MG63 (cell line): Measurements from ENCODE around the gene AGPS. TPM values are rescaled to one million over a fixed set of nuclear protein-coding genes. Genes with fewer than 3 reads are reported as not detected.

Experiments used
- DNase-seq: peaks from one replicate; pipeline ENCODE4 v3.0.0-alpha.2; 2020
- H3K27me3 ChIP-seq: fragments of 250-450 bp; sonication (Bioruptor Pico); 2 replicates; pipeline ENCODE4 v1.5.1; 2020; ENCODE audit warnings: mild to moderate bottlenecking, moderate library complexity
- H3K36me3 ChIP-seq: fragments of 250-450 bp; sonication (Bioruptor Pico); 2 replicates; pipeline ENCODE4 v1.5.1; 2020; ENCODE audit warnings: mild to moderate bottlenecking, moderate library complexity
- H3K4me3 ChIP-seq: fragments of 250-450 bp; sonication (Bioruptor Pico); 2 replicates; pipeline ENCODE4 v1.5.1; 2020; ENCODE audit warnings: mild to moderate bottlenecking, moderate library complexity
- H3K9me3 ChIP-seq: fragments of 250-450 bp; sonication (Bioruptor Pico); 2 replicates; pipeline ENCODE4 v1.5.1; 2020; ENCODE audit warnings: mild to moderate bottlenecking, moderate library complexity
- total RNA-seq: library from RNA; depleted of rRNA; stranded (reverse); fragments of >200 nt; shearing (Covaris generic); gene quantifications from 2 replicates; pipeline ENCODE4 v1.2.3, GENCODE V29; 2014; ENCODE audit warnings: low replicate concordance

The AGPS gene
- total RNA-seq, 1 experiment from 2014 or later: 31.0 TPM

DNA sequence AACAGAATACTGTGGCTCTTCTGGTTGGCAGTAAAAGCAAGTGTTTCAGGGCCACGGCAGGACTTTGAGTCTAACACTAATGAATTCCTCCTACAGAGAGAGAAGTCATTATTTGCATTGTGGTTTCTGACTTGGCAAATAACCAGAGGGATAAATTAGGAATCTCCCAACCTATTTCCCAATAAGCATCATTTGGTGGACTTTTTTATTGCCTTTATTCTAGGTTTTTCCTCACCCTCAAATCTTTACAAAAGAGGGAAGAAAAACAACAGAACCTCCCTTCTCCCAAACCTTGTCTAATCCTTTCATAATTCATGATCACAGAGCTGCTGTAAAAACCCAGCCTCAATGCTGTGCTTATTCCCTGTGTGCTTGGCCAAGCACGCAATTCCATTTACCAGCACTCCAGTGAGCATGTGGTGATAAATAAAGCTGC, 179.7 kb downstream of the AGPS start:
- Histone ChIP-seq H3K4me3 (no peak overlapping the region), H3K9me3 (no peaks in the 10 kb centered on the region), H3K27me3 (no peaks in the 10 kb centered on the region), H3K36me3 (no peaks in the 10 kb centered on the region)
- DNase-seq: no peak

DNA sequence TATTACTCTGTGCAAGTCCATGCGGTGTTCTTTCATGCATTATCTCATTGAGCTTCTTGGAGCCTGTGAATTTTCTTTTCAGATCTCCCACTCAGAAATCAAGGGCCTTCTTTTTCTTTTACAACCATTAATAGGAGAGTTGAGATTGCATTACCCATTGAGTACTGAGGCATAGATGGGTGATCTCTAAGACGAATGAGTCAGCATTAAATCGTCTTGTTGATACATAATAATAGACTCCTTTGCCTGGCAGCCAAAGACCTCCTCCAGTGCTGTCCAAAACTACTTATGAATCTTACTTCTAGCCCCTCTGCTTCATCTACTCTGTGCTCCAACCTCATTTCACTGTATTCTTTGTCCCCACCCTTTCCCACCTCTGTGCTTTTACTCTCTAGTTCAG, 180.5 kb downstream of the AGPS start:
- Histone ChIP-seq H3K36me3 (no peaks in the 10 kb centered on the region), H3K4me3 (no peak overlapping the region), H3K9me3 (no peaks in the 10 kb centered on the region), H3K27me3 (no peaks in the 10 kb centered on the region)
- DNase-seq: peak; percentile 20

- no peak overlapping the region for H3K4me3 ChIP-seq
- no peaks in the 10 kb centered on the region for H3K27me3 ChIP-seq
- no peak for DNase-seq
- no peaks in the 10 kb centered on the region for H3K9me3 ChIP-seq
- H3K36me3 ChIP-seq: no peaks in the 10 kb centered on the region
These were observed 181.8 kb downstream of the AGPS start for GRCh38 chr2:177574356-177574755.

DNA sequence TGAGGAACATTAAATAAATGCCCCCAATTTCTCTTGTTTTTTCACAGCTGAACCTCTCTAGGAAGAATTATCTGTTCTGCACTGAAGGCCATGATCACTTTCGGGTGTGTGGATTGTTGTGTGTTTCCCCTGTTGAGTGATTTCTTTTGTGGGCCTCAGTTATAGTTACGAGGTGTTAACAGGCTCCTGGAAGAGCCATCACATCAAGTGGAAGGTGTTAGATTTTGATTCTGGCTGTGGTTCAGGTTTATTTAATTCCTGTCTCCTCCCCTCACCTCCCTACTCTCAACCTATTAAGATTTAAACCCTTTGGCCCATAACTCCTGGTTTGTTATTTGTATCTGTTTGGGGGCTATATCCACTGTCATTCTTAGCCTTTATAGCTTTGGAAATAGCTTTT, 182.8 kb downstream of the AGPS start:
- Histone ChIP-seq H3K36me3 (no peaks in the 10 kb centered on the region), H3K4me3 (no peak overlapping the region)

GRCh38 chr2:177577075-177577474, 184.5 kb downstream of the AGPS start:
- no peak for DNase-seq
- no peaks in the 10 kb centered on the region for H3K27me3 ChIP-seq
- H3K4me3 ChIP-seq: no peak overlapping the region
- no peaks in the 10 kb centered on the region for H3K9me3 ChIP-seq
- H3K36me3 ChIP-seq: no peaks in the 10 kb centered on the region

More for the DNA sequence above, 182.8 kb downstream of the AGPS start:
- Histone ChIP-seq H3K9me3 (no peaks in the 10 kb centered on the region), H3K27me3 (no peaks in the 10 kb centered on the region)
- DNase-seq: no peak

DNA sequence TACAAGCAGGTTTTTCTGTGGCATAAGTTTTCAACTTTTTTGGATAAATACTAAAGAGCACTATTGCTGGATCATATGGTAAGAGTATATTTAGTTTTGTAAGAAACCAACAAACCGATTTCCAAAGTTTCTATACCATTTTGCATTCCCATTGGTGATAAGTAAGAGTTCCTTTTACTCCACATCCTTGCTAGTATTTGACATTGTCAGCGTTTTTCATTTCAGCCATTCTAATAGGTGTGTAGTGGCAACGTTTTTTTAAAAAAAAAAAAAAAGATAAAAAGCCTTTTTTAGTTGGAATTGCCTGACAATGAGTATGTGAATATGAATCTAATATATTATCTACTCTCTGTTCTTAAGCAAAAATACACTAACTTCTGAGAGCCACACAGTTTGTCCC, 185.9 kb downstream of the AGPS start:
- Histone ChIP-seq H3K4me3 (no peak overlapping the region), H3K27me3 (no peaks in the 10 kb centered on the region), H3K9me3 (no peaks in the 10 kb centered on the region), H3K36me3 (no peaks in the 10 kb centered on the region)
- no peak for DNase-seq

- no peaks in the 10 kb centered on the region for H3K36me3 ChIP-seq
- H3K27me3 ChIP-seq: no peaks in the 10 kb centered on the region
- no peak for DNase-seq
- no peak overlapping the region for H3K4me3 ChIP-seq
- no peaks in the 10 kb centered on the region for H3K9me3 ChIP-seq
These were observed 187.0 kb downstream of the AGPS start for GRCh38 chr2:177579486-177580036.

- DNase-seq: no peak
- Histone ChIP-seq H3K9me3 (no peaks in the 10 kb centered on the region), H3K36me3 (no peaks in the 10 kb centered on the region), H3K27me3 (no peaks in the 10 kb centered on the region), H3K4me3 (no peak overlapping the region)
These were observed 189.4 kb downstream of the AGPS start for GRCh38 chr2:177582000-177582399.

GRCh38 chr2:177584030-177584692, 191.6 kb downstream of the AGPS start:
- no peaks in the 10 kb centered on the region for H3K27me3 ChIP-seq
- H3K9me3 ChIP-seq: no peaks in the 10 kb centered on the region
- no peak overlapping the region for H3K4me3 ChIP-seq
- no peak for DNase-seq
- no peaks in the 10 kb centered on the region for H3K36me3 ChIP-seq

DNA sequence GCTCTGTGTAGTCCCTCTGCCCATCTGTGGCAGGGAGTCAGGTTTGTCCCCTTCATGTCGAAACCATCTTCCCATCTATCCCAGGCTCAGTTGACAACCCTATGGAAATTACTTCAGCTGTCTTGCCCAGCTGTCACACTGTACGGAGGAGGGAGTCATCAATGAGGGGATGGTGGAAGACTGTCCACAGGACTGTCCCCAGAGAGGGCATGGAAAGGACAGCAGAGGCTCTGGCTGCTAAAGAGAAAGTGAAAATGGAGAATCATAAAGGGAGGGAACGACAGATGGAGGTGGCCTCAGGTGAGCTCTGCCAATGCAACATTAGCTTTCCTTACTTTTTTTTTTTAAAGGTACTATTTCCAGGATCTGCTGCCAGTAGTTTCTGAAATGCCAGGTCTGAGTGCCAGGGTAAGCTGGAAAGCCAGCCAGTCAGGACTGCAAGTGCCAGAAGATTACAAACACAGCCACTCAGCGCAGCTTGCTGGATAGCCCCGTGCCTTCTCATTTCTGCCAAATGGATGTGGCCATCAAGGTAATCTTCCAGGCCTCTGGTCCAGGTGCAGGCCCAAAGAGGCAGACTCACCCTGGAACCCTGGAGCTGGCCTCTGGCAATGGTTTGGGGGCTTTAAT, 192.8 kb downstream of the AGPS start:
- Histone ChIP-seq H3K4me3 (no peak overlapping the region), H3K9me3 (no peaks in the 10 kb centered on the region), H3K27me3 (no peaks in the 10 kb centered on the region), H3K36me3 (no peaks in the 10 kb centered on the region)
- DNase-seq: no peak

GRCh38 chr2:177586154-177586553, 193.6 kb downstream of the AGPS start:
- no peaks in the 10 kb centered on the region for H3K36me3 ChIP-seq
- no peaks in the 10 kb centered on the region for H3K9me3 ChIP-seq
- DNase-seq: no peak
- no peak overlapping the region for H3K4me3 ChIP-seq
- H3K27me3 ChIP-seq: no peaks in the 10 kb centered on the region

GRCh38 chr2:177587371-177587770, 194.8 kb downstream of the AGPS start:
- H3K36me3 ChIP-seq: no peaks in the 10 kb centered on the region

GRCh38 chr2:177588671-177589070, 196.1 kb downstream of the AGPS start:
- H3K27me3 ChIP-seq: no peaks in the 10 kb centered on the region
- H3K4me3 ChIP-seq: no peak overlapping the region
- H3K36me3 ChIP-seq: no peaks in the 10 kb centered on the region
- H3K9me3 ChIP-seq: no peaks in the 10 kb centered on the region
- DNase-seq: no peak

More at GRCh38 chr2:177587371-177587770, 194.8 kb downstream of the AGPS start:
- H3K27me3 ChIP-seq: no peaks in the 10 kb centered on the region
- no peak overlapping the region for H3K4me3 ChIP-seq
- no peaks in the 10 kb centered on the region for H3K9me3 ChIP-seq
- no peak for DNase-seq

DNA sequence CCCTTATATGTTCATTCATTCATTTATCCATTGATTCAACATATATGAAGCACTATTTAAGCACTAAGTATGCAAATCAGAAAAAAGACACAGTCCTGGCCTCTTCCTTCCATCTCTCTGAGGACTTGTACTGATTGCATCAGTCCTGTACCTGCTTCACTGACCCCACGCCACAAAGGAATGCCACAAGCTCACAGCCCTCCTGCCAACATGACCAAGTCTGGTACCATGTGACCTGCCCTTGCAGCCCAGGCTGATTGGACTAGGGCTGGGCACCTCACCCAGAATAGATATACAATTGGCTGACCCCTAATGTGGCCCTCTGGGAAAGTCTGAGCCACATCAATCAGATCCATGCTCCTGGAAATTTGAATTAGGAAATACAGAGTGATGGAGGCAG, 196.6 kb downstream of the AGPS start:
- Histone ChIP-seq H3K36me3 (no peaks in the 10 kb centered on the region), H3K9me3 (no peaks in the 10 kb centered on the region), H3K27me3 (no peaks in the 10 kb centered on the region), H3K4me3 (no peak overlapping the region)
- DNase-seq: no peak

DNA sequence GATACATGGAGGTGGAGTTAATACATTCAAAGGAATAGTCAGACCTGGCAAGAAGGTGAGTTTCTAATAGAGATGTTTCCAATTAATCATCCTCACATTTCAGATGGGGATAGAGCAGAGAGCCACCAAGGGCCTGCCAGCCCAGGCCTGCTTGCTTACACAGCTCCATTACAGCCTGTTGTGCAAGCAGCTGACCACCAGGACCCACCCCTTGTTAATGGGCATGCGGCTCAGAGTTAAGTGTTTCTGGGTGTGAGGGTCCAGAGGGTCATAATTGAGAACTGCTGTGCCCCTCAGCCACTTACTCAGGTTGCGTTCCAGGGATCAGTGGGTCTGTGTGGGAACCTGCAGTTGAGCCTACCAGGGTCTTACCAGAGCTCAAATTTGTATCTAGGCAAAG, 199.8 kb downstream of the AGPS start:
- Histone ChIP-seq H3K4me3 (no peak overlapping the region), H3K27me3 (no peaks in the 10 kb centered on the region; the same call in 1 of the 2 replicates), H3K36me3 (no peaks in the 10 kb centered on the region), H3K9me3 (no peaks in the 10 kb centered on the region)
- no peak for DNase-seq

DNA sequence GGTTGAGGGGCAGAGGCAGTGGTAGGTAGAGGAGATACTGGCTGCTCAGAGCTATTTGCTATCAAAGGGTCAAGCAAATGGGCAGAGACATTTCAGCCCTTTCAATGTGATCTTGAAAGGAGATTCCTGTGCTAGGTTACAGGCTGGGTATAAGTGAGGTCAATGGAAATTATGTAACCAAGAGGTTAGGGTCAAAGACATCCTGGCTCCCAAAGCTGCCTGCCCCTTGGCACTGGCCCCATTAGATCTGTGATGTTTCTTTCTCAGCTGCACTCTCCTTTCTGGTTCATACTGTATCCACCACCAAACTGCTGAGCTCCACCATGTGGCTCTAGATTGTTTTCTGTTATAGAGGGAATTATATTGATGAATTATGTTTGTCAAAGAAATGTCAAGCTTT, 200.4 kb downstream of the AGPS start:
- Histone ChIP-seq H3K27me3 (peaks cover 1% of the 10 kb centered on the region), H3K9me3 (no peaks in the 10 kb centered on the region), H3K36me3 (no peaks in the 10 kb centered on the region), H3K4me3 (no peak overlapping the region)
- no peak for DNase-seq

DNA sequence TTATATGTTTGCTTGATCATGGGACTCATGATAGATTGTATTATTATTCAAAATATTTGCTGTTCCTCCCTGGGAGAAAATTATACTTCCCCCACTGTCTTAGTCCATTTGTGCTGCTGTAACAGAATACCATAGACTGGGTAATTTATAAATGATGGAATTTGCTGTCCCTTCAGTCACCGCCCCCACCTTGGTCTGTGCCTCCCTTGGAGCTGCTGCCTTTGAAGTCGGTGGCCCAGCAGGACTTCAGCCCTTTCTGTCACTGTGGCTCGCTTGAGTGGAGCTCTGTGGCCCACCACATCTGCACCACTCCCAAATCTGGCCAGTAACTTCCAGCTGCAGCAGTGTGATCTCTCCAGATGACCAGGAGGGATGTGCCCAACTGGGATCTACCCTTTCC, 200.8 kb downstream of the AGPS start:
- no peak for DNase-seq
- no peaks in the 10 kb centered on the region for H3K9me3 ChIP-seq
- no peaks in the 10 kb centered on the region for H3K36me3 ChIP-seq
- peaks cover 3% of the 10 kb centered on the region for H3K27me3 ChIP-seq
- H3K4me3 ChIP-seq: no peak overlapping the region
